GM21576 (cell line): ENCODE measurements around the gene LPA.
"Not testable (repeated sequence)": the region's sequence is repeated elsewhere in the genome, so short reads cannot be mapped to it uniquely, and the experiment has no call there.

Experiments used
- ATAC-seq: cut with Tn5 transposase; IDR thresholded peaks from one replicate; pipeline ENCODE4 v1.9.1; 2021; ENCODE audit warnings: mild to moderate bottlenecking, moderate library complexity; ENCODE audit not compliant: unreplicated experiment

Gene LPA, protein sequence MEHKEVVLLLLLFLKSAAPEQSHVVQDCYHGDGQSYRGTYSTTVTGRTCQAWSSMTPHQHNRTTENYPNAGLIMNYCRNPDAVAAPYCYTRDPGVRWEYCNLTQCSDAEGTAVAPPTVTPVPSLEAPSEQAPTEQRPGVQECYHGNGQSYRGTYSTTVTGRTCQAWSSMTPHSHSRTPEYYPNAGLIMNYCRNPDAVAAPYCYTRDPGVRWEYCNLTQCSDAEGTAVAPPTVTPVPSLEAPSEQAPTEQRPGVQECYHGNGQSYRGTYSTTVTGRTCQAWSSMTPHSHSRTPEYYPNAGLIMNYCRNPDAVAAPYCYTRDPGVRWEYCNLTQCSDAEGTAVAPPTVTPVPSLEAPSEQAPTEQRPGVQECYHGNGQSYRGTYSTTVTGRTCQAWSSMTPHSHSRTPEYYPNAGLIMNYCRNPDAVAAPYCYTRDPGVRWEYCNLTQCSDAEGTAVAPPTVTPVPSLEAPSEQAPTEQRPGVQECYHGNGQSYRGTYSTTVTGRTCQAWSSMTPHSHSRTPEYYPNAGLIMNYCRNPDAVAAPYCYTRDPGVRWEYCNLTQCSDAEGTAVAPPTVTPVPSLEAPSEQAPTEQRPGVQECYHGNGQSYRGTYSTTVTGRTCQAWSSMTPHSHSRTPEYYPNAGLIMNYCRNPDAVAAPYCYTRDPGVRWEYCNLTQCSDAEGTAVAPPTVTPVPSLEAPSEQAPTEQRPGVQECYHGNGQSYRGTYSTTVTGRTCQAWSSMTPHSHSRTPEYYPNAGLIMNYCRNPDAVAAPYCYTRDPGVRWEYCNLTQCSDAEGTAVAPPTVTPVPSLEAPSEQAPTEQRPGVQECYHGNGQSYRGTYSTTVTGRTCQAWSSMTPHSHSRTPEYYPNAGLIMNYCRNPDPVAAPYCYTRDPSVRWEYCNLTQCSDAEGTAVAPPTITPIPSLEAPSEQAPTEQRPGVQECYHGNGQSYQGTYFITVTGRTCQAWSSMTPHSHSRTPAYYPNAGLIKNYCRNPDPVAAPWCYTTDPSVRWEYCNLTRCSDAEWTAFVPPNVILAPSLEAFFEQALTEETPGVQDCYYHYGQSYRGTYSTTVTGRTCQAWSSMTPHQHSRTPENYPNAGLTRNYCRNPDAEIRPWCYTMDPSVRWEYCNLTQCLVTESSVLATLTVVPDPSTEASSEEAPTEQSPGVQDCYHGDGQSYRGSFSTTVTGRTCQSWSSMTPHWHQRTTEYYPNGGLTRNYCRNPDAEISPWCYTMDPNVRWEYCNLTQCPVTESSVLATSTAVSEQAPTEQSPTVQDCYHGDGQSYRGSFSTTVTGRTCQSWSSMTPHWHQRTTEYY (N-terminal part only)

DNA sequence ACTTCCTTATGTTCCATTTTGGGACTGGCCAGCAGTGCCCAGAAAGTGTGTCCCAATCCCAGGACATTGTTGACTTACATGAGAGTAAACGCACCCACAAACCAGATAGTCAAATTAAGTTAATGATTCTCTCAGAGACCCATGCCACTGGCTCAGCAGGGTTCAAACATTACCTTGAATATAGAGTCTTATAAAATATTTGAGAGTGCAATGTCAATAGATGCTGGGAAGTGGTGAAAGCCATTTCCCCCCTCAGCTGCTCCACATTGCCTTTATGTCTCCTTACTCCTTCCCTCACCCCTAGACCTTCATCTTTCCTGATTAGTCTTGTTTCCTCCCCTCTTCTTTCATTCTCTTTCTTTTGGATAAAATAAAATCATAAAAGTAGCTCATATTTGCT lies at the start of gene LPA:
LPA (minus strand) TSS at position 78 of the 400 bp plus-strand sequence; CDS start at position 17, 61 bp downstream.
- ATAC-seq, result not testable (repeated sequence)

DNA sequence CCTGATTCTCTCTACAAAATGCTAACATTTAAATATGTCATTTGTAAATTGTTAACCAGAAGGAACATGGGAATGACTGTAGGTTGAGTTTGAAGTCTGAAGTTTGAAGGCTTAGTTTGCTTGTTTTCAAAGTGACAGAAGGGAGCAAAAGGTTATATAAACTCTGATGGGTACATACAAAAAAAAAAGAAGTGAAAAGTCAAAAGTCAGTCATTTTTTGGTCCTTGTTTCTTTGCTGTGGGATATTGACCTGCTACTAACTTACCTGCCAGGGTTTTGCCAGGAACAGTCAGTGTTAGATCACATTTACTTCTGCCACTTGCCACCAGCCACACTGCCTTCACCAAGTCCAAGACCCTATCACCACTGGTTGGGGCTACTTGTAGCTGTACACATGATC lies 44.9 kb upstream of the LPA start:
- not testable (repeated sequence) for ATAC-seq

DNA sequence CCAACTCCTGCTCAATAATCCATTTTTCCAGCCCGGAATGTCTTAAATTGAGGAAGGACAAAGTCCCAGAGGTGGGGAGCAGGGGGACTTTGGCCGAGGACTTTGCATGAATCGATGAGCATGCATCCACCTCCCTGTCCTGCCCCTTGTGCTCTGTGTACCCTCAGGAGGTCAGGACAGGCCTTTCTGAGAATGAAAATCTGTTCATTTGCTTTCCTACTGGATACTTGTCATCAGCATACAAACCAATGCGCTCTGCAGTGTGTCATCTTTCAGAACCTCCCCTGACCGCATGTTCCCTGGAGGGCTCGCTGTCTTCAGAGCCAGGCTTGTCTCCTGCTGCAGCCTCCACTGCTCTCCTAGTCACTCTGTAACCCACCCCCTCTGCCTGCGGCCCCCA lies 40.6 kb upstream of the LPA start:
- ATAC-seq, result not testable (repeated sequence)

DNA sequence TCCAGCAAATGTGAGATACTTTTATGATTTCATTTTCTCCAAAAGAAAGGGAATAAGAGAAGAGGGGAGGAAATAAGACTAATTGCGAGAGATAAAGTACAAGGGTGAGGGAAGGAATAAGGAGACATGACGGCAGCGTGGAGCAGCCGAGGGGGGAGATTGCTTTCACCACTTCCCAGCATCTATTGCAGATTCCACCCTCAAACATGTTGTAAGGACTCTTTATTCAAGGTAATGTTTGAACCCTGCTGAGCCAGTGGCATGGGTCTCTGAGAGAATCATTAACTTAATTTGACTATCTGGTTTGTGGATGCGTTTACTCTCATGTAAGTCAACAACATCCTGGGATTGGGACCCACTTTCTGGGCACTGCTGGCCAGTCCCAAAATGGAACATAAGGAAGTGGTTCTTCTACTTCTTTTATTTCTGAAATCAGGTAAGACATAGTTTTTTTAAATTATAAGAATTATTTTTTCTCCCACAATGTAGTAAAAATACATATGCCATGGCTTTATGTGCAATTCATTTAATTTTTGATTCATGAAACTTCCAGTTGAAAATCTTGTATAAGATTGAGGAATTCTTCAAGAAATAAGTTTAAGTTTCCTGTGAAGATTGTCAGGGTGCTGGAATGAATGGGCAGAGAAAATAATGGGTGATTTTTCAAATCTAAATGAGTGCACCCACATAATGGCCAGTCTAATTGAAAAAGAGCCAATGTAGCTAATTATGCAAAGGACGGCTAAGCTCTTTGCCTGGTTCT lies 38.0 kb upstream of the LPA start, which contains the start of gene PLG:
PLG (plus strand) TSS at position 327 of the 763 bp plus-strand sequence; CDS start at position 388, 61 bp downstream.
- not testable (repeated sequence) for ATAC-seq

DNA sequence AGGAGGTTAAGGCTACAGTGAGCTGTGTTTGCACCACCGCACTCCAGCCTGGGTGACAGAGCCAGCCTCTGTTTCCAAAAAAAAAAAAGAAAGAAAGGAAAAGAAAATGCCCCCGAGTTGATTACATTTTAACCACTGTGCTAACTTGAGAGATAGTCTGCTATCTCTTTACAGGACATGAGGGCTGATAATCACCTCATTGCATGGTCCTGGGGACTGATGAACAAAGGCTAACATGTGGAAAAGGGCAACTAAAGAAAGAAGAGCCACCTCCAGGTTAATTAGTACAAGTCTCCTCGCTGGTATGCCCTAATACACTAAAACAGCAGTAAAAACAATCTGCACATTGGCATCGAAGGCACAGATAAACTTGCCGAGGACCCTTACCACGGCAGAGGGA lies 33.8 kb upstream of the LPA start:
- ATAC-seq, result no peak

DNA sequence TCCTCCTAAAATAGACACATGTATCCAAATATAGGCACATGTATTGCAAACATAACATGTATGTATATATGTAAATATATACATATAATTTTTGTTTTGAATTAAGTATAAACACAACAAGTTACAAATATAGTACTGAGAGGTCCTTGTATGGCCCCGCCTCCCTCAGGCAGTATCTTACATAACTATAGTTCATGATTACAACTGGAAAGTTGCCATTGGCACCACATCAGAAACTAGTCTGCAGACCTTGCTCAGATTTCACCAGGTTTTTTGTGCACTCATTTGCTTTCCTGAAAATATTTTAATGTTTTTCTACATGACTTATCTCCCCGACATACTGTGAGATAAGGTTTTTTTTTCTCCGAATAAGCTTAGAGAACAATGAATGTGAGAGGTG lies 32.8 kb upstream of the LPA start:
- not testable (repeated sequence) for ATAC-seq

DNA sequence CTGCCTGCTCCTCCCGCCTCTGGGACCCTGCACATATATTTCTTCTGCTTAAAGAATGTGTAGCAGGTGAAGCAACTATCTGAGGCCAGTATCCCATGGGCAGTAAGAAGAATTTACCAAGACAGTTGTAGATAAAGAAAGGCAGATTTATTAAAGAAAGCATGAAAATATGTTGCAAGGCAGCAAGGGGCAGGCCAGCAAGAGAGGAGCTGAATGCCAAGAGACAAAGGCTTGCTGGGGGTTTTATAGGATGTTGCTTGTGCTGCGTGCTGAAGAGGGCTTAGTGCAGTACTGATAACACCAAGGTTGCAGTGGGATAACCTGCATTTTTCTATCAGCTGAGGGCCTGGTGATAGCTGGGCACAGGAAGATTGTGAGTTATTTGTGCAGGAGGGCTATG lies 31.5 kb upstream of the LPA start:
- not testable (repeated sequence) for ATAC-seq

DNA sequence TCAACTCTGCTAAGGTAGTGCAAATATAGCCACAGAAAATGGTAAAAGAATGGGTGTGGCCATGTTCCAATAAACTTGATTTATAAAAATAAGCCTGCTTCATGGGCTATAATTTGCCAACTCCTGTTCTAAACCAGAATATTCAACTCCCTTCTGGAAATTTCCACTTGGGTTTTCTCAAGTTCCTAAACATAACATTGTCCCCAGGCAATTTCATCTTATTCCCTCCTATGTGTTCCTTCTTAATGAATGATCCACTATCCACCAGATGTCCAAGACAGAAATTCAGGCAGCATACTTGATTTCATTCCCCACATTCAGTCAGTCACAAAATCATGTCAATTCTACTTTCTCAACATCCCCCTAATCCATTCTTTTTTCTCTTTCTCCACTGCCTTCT lies 30.9 kb upstream of the LPA start:
- not testable (repeated sequence) for ATAC-seq

DNA sequence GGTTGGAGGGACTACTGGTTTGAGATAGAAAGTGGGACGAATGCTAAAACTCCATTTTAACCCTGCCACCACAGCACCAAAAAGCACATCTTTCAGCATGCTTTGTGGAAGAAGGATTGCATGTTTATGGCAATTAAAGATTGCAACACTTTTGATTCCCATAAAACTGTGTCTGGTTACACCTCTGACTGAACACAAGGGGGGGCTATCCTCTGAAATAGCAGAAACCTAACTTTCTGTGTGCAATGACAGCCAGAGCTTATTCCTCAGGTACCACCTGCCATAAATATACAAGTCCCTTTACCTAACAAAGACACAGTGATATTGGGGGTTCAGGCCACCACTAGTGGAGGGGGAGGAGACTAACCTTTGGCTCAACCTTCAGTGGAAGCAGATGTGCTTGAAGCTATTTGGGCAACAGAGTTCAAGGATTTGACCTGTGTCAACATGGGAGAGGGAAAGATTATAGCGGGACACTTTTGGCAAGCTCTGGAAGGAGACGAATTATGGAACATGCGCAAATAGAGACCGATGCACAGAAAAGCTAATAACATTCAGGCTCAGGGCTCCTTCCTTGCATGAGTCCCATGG lies 28.4 kb upstream of the LPA start:
- no peak for ATAC-seq

DNA sequence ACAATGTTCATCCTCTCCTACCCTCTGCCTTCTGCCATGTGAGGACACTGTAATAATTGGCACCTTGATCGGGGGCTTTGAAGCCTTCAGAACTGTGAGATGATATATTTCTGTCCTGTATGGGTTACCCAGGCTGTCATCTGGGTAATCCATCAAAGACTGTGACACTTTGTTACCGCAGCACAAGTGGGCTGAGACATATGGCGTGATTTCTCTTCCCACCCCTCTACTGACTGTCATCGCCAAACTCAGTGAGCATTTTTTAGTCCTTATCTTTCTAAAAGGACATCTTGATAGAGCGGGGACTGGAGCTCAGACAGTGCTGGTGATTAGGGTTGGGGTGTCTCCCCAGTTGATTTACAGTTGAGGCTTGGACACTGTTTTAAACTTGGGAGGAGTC lies 27.5 kb upstream of the LPA start:
- no peak for ATAC-seq

DNA sequence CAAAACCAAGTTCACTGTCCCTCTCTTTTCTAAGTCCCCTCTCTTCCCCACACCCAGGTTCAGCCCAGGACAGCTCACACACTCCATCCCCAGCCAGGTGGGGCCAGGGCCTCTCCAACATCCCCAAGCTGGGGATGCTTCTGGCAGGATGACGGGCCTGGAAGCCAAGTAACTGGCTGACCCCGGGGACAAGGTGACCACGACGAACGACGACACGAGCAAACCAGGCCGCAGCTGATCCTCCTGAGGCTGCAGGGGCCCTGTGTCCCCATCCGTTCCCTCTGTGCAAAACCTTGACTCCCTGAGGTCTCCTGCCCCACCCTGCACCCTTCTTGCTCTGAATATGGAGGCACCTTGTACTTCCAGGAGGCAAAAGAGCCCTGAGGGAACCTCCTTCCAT lies 26.4 kb upstream of the LPA start:
- ATAC-seq, result no peak

DNA sequence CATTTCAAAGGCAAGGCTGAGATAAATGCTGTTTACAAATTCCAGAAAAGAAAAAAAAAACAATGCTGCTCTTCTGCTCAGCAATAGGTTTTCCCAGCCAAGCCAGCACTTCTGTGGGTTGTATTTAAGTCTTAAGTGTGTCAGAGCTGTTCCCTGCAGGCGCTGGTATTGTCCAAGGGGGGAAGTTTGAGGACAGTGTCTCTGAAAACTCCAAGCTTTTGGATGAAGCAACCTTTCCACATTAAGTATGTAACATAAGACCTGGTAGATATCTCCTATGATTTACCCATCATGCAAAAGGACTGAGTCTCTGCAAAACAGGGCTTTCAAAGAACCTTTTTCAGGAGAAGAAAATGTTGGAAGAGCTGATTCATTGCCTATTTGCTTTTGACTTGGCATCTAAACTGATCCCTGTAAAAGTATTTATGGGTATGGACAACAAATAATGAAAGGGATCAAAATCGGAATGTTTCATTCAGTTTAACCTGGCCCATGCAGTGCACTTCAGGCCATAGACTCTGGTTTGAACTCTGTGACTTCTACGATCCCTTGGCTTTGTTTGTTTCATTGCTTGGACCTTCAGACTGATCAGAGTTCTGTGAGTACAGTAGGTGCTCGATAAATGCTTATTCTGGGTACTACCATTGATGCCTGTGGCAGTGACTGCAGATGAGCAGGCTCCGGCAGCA lies 21.8 kb upstream of the LPA start:
- no peak for ATAC-seq

DNA sequence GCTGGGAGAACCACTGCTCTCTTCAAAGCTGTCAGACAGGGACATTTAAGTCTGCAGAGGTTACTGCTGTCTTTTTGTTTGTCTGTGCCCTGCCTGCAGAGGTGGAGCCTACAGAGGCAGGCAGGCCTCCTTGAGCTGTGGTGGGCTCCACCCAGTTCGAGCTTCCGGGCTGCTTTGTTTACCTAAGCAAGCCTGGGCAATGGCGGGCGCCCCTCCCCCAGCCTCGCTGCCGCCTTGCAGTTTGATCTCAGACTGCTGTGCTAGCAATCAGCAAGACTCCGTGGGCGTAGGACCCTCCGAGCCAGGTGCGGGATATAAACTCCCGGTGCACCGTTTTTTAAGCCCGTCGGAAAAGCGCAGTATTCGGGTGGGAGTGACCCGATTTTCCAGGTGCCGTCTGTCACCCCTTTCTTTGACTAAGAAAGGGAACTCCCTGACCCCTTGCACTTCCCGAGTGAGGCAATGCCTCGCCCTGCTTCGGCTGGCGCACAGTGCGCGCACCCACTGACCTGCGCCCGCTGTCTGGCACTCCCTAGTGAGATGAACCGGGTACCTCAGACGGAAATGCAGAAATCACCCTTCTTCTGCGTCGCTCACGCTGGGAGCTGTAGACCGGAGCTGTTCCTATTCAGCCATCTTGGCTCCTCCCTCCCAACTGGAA lies 21.2 kb upstream of the LPA start:
- not testable (repeated sequence) for ATAC-seq

DNA sequence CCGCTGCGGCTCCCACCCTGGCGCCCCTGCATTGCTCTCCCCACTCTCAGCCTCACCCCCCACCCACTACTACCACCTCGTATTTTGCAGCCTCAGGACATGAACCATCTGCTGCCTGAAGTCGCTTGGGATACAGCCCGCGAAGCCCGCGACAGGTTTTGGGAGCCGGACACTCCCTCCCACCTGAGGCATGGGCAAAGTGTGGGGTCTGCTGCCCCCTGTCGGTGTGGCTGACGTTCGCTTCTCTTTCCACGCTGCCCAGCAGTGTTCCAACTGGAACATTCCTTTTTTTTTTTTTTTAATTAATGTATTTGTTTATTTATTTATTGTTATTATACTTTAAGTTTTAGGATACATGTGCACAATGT lies 15.3 kb upstream of the LPA start:
- no peak for ATAC-seq

DNA sequence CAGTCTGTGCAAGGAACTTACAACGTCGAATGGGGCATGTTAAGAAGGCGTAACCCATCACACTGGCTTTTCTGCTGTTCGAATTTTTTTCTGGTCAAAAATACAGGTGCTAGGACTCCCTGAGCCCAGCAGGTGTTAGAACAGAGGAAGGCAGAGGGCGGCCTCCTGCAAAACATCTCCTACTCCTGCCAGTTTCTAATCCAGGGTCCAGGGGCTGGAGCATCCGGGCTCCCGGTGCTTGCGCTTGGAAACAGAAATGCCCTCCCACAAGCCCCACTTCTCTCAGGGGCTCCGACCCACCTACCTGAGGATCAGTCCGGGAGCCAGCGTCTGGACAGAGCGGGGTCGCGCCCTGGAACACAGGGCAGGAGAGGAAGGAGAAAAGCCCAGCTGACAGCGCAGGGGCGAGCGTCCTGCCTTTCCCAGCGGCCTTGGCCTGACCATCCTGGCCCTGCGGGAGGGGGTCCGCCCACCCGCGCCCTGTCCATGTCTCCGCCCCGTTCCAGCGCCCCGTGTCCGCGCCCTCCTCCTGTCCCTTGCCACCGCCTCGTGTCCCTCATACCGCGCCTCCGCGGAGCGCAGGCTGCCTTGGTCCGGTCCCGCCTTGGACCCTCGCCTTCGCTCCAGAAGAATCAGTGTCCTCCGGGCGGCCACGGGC lies 14.8 kb upstream of the LPA start:
- ATAC-seq, result no peak

DNA sequence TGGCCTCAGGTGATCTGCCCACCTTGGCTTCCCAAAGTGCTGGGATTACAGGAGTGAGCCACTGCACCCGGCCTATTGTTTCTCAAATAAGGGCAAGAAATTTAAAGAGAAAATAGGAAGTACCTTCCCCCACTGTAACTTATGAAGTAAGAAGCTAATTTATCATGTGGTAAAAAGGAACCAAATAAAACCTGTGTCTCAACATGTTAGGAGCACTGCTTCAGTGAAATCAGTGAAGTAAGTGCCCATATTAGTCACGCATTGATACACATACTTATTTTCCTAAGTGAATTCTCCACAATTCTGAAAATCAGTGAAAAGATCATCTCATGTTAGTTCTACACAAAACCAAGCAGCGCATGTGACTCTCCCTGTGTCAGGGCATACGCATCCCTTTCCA lies 14.2 kb upstream of the LPA start:
- ATAC-seq, result no peak

DNA sequence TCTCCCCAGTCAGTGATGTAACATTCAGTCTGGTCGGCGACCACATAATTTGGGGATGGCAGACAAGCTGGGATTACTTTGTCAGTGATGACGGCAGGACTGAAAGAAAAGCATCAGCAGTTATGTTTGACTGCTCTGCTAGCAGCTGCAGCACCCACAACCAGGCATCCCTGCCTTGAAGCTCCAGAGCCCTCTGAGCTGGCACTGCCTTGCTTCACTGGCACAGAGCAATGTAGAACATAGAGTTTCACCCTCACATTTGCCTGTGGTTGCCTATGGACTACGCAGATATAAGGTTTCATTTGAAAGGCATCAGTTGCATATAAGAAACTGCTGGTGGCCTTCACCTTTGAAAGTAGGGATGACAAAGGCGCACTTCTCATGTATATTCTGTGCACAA lies 12.3 kb upstream of the LPA start:
- ATAC-seq, result not testable (repeated sequence)

DNA sequence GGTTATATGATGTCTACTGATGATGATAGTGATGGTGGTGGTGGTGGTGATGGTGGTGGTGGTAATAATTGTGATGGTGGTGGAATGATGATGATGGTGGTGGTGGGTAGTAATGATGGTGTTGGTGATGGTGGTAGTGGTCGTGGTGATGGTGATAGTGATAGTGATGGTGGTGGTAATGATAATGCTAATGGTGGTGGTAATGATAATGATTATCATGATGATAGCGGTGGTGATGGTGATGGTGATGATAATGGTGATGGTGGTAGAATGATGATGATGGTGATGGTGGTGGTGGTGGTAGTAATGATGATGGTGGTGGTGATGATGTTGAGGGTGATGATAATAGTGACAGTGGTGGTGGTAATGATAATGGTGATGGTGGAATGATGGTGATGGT lies 4.5 kb upstream of the LPA start:
- no peak for ATAC-seq
